Measurements from ENCODE around the gene PEBP1.

PEBP1 gene

DNA sequence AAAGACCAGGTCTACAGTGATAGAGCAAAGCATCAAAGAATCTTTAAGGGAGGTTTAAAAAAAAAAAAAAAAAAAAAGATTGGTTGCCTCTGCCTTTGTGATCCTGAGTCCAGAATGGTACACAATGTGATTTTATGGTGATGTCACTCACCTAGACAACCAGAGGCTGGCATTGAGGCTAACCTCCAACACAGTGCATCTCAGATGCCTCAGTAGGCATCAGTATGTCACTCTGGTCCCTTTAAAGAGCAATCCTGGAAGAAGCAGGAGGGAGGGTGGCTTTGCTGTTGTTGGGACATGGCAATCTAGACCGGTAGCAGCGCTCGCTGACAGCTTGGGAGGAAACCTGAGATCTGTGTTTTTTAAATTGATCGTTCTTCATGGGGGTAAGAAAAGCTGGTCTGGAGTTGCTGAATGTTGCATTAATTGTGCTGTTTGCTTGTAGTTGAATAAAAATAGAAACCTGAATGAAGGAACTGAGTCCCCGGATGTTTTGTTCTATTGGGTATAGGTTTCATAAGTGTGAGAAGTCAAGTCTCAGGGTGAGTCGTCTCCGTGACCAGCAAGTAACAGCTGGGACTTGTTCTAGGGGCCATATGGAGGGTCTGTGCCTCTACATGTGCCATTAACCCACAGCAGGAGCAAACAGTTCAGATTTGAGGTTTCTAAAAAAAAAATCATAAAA lies 9.3 kb downstream of the PEBP1 start:
- no peak overlapping the region for H3K4me3 ChIP-seq (replicated peaks; ENCODE audit: insufficient read depth, low read length)
- no peak for DNase-seq (ENCODE audit: low read depth in 1 of 2, low spot score in 1 of 2)
- H3K27ac ChIP-seq (replicated peaks), result no peak overlapping the region
- no peaks in the 10 kb centered on the region for H3K27me3 ChIP-seq (ENCODE audit: insufficient read depth, poor library complexity, severe bottlenecking)
- TF ChIP-seq, protein P1, sequence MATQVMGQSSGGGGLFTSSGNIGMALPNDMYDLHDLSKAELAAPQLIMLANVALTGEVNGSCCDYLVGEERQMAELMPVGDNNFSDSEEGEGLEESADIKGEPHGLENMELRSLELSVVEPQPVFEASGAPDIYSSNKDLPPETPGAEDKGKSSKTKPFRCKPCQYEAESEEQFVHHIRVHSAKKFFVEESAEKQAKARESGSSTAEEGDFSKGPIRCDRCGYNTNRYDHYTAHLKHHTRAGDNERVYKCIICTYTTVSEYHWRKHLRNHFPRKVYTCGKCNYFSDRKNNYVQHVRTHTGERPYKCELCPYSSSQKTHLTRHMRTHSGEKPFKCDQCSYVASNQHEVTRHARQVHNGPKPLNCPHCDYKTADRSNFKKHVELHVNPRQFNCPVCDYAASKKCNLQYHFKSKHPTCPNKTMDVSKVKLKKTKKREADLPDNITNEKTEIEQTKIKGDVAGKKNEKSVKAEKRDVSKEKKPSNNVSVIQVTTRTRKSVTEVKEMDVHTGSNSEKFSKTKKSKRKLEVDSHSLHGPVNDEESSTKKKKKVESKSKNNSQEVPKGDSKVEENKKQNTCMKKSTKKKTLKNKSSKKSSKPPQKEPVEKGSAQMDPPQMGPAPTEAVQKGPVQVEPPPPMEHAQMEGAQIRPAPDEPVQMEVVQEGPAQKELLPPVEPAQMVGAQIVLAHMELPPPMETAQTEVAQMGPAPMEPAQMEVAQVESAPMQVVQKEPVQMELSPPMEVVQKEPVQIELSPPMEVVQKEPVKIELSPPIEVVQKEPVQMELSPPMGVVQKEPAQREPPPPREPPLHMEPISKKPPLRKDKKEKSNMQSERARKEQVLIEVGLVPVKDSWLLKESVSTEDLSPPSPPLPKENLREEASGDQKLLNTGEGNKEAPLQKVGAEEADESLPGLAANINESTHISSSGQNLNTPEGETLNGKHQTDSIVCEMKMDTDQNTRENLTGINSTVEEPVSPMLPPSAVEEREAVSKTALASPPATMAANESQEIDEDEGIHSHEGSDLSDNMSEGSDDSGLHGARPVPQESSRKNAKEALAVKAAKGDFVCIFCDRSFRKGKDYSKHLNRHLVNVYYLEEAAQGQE (IDR thresholded peaks at IDR 0.05; ENCODE audit: insufficient replicate concordance, low read depth), result no peak
- no peak for TF ChIP-seq SPI1 (IDR thresholded peaks at IDR 0.05; ENCODE audit: borderline replicate concordance, low read depth)
- no peak for TF ChIP-seq GABPA (IDR thresholded peaks at IDR 0.05; ENCODE audit: low read depth)
- no peak; the same call in 1 of the 2 replicates for TF ChIP-seq POLR2AphosphoS5 (IDR thresholded peaks at IDR 0.05; ENCODE audit: low read depth)
- TF ChIP-seq, protein P2, sequence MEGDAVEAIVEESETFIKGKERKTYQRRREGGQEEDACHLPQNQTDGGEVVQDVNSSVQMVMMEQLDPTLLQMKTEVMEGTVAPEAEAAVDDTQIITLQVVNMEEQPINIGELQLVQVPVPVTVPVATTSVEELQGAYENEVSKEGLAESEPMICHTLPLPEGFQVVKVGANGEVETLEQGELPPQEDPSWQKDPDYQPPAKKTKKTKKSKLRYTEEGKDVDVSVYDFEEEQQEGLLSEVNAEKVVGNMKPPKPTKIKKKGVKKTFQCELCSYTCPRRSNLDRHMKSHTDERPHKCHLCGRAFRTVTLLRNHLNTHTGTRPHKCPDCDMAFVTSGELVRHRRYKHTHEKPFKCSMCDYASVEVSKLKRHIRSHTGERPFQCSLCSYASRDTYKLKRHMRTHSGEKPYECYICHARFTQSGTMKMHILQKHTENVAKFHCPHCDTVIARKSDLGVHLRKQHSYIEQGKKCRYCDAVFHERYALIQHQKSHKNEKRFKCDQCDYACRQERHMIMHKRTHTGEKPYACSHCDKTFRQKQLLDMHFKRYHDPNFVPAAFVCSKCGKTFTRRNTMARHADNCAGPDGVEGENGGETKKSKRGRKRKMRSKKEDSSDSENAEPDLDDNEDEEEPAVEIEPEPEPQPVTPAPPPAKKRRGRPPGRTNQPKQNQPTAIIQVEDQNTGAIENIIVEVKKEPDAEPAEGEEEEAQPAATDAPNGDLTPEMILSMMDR (IDR thresholded peaks at IDR 0.05; ENCODE audit: insufficient read depth, low read length), result no peak

DNA sequence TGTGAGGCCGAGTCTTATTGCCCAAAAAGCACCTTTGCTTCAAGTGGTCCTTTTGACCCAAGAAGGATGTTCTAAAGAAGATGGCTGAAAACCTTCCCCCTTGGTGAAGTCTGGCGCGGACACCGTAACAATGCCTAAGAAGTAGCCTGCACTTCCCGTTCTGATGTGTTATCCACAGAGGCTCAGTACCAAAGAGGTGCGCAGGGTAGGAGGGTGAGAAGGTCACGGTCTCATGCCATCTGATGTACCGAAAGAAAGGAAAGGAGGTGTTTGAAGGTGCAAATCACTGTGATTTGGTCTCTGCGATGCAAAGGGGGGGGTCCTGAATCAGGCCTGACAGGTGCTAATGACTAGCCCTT lies 9.9 kb downstream of the PEBP1 start:
- DNase-seq (ENCODE audit: low read depth in 1 of 2, low spot score in 1 of 2), result no peak
- no peak overlapping the region for H3K27ac ChIP-seq (replicated peaks)
- no peak overlapping the region for H3K4me3 ChIP-seq (replicated peaks; ENCODE audit: insufficient read depth, low read length)
- no peaks in the 10 kb centered on the region for H3K27me3 ChIP-seq (ENCODE audit: insufficient read depth, poor library complexity, severe bottlenecking)
- TF ChIP-seq, protein P2 (IDR thresholded peaks at IDR 0.05; ENCODE audit: insufficient read depth, low read length), result no peak
- TF ChIP-seq GABPA (IDR thresholded peaks at IDR 0.05; ENCODE audit: low read depth), result no peak
- TF ChIP-seq SPI1 (IDR thresholded peaks at IDR 0.05; ENCODE audit: borderline replicate concordance, low read depth), result no peak
- no peak for TF ChIP-seq POLR2AphosphoS5 (IDR thresholded peaks at IDR 0.05; ENCODE audit: low read depth)
- TF ChIP-seq, protein P1 (IDR thresholded peaks at IDR 0.05; ENCODE audit: insufficient replicate concordance, low read depth), result no peak

DNA sequence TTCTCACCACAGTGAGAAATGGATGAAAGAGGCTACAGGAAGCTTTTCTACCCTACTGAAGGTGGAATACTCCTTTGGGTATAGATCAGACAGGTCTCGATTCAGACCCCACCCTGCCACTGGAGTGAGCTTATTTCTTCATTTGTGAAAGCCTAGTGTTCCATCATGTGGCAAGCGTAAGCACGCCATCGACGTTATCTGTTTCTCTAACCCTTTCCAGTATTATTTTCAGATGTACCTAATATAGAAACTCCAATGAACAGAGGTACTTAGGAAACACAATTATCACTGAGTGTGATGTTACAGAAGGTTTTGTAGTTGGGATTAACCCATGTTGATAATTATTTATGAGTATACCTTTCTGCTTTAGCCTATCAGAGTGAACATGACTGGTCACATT lies 12.4 kb downstream of the PEBP1 start:
- no peak for DNase-seq (ENCODE audit: low read depth in 1 of 2, low spot score in 1 of 2)
- Histone ChIP-seq H3K4me3 (replicated peaks; ENCODE audit: insufficient read depth, low read length) (no peak overlapping the region), H3K27me3 (ENCODE audit: insufficient read depth, poor library complexity, severe bottlenecking) (no peaks in the 10 kb centered on the region), H3K27ac (replicated peaks) (no peak overlapping the region)
- TF ChIP-seq SPI1 (IDR thresholded peaks at IDR 0.05; ENCODE audit: borderline replicate concordance, low read depth) (no peak), GABPA (IDR thresholded peaks at IDR 0.05; ENCODE audit: low read depth) (no peak), POLR2AphosphoS5 (IDR thresholded peaks at IDR 0.05; ENCODE audit: low read depth) (no peak)
- TF ChIP-seq, protein P1 (IDR thresholded peaks at IDR 0.05; ENCODE audit: insufficient replicate concordance, low read depth), result no peak
- TF ChIP-seq, protein P2 (IDR thresholded peaks at IDR 0.05; ENCODE audit: insufficient read depth, low read length), result no peak

Measured in HL-60 (cell line).